Ishikawa (cell line): ENCODE data around the gene KCNJ11.

Experiments
- CEBPB ChIP-seq: IDR thresholded peaks from 2 replicates; pipeline ENCODE4 v1.6.1; 2012
- CREB1 ChIP-seq: IDR thresholded peaks from 2 replicates; pipeline ENCODE4 v1.6.1; 2012; ENCODE audit warnings: low read depth
- EGR1 ChIP-seq: IDR thresholded peaks from 2 replicates; pipeline ENCODE4 v1.6.1; 2012
- RAD21 ChIP-seq: IDR thresholded peaks from 2 replicates; pipeline ENCODE4 v1.6.1; 2012; ENCODE audit warnings: low read depth
- TCF12 ChIP-seq: IDR thresholded peaks from 2 replicates; pipeline ENCODE4 v1.6.1; 2012; ENCODE audit warnings: low read depth
- YY1 ChIP-seq: IDR thresholded peaks from 2 replicates; pipeline ENCODE4 v1.6.1; 2012; ENCODE audit warnings: low read depth
- ZBTB7A ChIP-seq: IDR thresholded peaks from 2 replicates; pipeline ENCODE4 v1.6.1; 2012; ENCODE audit warnings: low read depth

- no peak for TF ChIP-seq CEBPB
- TF ChIP-seq YY1, result no peak
- peak; percentile 73; the same call in 1 of the 2 replicates for TF ChIP-seq ZBTB7A
- TF ChIP-seq TCF12, result no peak
- TF ChIP-seq RAD21, result no peak
- no peak for TF ChIP-seq EGR1
- no peak for TF ChIP-seq CREB1
Observed at GRCh38 chr11:17388609-17389210, at the start of gene KCNJ11.
